Limb (tissue), 2 donors: ENCODE results near the gene HBA1.
"Not testable (repeated sequence)": the region's sequence is repeated elsewhere in the genome, so short reads cannot be mapped to it uniquely, and the experiment has no call there.

ENCODE experiments used
- DNase-seq, 2 donors: peaks; one replicate each; pipeline ENCODE4 v3.0.0-alpha.2; 2016; ENCODE audit errors: extremely low spot score in 2 of 2

Gene HBA1

DNA sequence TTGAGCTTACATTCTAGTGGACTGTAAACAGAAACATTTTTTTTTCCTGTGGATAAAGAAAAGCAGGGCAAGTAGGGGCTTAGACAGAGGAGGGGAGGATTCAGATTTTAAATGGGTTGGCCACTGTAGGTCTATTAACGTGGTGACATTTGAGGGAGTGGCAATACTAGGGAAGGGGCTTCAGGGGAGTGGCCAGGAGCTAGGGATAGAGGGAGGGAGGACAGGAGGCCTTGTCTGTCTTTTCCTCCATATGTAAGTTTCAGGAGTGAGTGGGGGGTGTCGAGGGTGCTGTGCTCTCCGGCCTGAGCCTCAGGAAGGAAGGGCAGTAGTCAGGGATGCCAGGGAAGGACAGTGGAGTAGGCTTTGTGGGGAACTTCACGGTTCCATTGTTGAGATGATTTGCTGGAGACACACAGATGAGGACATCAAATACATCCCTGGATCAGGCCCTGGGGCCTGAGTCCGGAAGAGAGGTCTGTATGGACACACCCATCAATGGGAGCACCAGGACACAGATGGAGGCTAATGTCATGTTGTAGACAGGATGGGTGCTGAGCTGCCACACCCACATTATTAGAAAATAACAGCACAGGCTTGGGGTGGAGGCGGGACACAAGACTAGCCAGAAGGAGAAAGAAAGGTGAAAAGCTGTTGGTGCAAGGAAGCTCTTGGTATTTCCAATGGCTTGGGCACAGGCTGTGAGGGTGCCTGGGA, 17.2 kb upstream of the HBA1 start:
- no peak for DNase-seq

DNA sequence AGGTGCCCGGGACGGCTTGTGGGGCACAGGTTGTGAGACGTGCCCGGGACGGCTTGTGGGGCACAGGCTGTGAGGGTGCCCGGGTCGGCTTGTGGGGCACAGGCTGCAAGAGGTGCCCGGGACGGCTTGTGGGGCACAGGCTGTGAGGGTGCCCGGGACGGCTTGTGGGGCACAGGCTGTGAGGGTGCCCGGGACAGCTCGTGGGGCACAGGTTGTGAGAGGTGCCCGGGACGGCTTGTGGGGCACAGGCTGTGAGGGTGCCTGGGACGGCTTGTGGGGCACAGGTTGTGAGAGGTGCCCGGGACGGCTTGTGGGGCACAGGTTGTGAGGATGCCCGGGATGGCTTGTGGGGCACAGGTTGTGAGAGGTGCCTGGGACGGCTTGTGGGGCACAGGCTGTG, 16.2 kb upstream of the HBA1 start:
- DNase-seq, result not testable (repeated sequence)

DNA sequence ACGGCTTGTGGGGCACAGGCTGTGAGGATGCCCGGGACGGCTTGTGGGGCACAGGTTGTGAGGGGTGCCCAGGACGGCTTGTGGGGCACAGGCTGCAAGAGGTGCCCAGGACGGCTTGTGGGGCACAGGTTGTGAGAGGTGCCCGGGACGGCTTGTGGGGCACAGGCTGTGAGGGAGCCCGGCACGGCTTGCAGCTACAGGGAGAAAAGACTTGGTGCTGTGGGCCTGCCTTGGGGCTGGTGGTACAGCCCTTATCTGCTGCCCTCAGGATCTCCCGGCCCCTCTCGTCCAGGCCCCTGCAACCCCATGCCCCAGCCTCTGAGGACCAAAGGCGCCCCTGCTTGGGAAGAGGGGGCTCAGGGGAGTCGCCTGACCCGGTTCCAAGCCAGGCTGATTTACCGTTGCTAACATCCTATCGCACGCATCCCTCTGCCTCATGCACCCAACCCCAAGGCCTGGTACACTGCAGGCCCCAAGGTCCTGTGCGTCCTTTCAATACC, 15.7 kb upstream of the HBA1 start:
- no peak for DNase-seq

DNA sequence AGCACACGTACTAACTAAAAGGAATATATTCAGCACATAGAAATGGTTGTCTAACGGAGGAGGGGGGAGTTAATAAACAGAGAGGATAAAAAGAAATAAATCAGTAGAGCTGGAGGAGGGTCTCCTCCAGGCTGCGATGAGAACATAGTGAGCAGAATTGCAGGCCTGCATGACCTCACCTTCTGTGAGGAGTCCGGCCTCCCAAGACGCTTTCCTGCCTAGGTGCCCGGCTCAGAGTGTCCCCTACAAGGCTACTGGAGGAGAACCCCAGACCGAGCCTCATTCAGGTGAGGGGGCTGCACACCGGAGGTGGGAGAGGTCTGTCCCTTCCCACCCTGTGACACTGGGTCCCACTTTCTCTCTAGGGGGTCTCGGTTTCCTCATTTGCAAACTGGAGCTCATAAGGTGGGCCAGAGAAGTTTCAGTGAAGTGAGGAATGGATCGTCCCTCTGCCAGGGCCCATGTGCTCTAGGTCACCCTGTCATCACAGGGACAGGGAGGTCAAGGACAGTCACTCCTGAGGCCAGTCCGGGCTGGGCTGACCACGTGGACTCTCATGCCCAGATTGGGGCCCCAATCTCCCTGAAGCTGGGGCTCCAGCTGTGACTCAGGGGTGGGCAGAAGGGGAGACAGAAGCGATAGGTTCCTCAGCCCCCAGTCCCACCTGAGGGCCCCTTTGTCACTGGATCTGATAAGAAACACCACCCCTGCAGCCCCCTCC, 14.0 kb upstream of the HBA1 start:
- no peak for DNase-seq

DNA sequence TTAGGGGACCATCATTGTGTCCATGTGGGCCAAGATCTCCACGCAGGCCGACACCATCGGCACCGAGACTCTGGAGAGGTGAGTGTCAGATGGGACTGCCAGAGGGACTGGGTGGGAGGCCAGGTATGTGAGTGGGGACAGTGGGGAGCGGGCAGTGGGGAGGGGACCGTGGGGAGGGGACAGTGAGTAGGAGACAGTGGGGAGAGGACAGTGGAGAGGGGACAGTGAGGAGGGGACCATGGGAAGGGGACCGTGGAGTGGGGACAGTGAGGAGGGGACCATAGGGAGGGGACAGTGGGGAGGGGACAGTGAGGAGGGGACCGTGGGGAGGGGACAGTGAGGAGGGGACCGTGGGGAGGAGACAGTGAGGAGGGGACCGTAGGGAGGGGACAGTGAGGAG, 13.3 kb upstream of the HBA1 start:
- DNase-seq, result not testable (repeated sequence)

DNA sequence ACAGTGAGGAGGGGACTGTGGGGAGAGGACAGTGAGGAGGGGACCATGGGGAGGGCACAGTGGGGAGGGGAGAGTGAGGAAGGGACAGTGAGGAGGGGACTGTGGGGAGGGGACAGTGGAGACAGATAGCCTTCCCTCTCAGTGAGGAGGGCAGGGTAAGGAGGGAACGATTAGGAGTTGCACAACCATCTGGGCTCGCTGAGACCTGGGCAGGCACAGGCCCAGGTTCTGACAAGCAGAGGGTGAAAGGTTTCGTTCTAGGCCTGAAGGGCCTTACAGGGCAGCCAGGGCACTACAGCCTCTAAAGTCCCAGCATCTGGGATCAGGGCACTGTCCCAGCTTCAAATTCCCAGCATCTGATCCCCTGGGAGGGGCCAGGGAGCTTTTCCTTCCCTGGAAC, 12.8 kb upstream of the HBA1 start:
- DNase-seq, result not testable (repeated sequence)

DNA sequence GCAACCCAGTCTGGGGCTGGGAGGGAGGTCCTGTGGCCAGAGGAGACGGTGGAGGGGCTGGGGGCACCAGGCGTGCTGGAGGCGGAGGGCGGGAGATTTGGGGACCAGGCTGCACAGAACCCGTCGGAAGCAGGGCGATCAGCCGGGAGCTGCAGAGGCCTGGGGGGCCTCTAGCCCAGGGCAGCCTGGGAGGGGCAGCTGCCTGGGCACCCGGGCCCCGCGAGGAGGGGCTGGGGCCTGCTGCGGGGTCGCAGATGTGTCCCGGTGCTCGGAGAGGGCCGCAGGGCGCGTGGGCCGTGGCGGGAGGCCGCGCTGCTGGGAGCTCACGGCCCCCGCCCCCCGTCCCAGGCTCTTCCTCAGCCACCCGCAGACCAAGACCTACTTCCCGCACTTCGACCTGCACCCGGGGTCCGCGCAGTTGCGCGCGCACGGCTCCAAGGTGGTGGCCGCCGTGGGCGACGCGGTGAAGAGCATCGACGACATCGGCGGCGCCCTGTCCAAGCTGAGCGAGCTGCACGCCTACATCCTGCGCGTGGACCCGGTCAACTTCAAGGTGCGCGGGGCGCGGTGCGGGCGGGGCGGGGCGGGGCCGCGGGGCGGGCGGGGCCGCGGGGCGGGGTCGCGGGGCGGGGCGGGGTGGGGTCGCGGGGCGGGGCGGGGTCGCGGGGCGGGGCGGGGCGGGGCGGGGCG, 12.2 kb upstream of the HBA1 start:
- not testable (repeated sequence) for DNase-seq

DNA sequence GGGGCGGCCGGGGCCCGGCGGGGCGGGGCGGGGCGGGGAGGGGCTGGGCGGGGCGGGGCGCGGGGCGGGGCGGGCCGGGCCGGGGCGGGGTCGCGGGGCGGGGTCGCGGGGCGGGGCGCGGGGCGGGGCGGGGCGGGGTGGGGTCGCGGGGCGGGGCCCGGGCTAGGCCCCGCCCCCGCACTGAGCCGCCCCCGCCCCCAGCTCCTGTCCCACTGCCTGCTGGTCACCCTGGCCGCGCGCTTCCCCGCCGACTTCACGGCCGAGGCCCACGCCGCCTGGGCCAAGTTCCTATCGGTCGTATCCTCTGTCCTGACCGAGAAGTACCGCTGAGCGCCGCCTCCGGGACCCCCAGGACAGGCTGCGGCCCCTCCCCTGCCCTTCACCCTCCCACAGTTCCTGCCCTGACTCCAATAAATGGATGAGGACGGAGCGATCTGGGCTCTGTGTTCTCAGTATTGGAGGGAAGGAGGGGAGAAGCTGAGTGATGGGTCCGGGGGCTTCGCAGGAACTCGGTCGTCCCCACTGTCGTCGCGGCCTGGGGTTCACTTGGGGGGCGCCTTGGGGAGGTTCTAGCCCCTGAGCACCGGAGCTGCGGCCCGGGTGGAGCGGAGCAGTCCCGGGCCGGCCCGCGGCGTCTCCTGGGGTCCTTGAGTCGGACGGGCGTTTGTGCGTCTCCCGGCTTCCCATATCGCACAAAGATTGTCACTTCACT, 11.5 kb upstream of the HBA1 start:
- peak in 1 of 2 donors; percentile 32 for DNase-seq

DNA sequence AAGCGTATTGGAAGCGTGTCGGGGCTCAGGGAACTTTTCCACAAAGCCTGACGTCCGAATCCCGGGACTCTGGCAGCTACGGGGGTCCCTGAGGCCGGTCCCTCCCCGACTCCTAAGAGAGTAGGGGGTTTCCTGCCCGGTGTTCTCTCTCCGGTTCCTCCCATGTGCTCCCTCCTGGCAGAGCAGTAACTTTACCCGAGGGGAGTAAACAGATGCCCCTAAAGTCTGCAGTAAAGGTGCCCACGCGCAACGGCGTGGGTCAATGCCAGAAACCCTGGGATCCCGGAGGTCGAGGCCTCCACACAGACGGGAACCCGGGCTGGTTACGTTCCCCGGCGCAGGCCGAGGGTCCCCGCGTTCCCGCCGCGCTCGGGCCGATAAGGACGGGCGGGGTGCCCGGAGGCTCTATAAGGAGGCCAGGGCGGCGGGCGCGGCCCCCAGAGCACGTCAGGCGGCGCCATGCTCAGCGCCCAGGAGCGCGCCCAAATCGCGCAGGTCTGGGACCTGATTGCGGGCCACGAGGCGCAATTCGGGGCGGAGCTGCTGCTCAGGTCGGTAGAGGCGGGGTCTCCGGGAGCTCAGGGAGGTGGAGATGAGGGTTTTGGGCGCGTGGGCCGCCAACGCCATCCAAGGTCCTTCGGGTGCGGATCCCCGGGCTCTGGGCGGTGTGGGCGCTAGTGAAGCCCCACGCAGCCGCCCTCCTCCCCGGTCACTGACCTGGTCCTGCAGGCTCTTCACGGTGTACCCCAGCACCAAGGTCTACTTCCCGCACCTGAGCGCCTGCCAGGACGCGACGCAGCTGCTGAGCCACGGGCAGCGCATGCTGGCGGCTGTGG, 10.7 kb upstream of the HBA1 start, which contains the start of gene HBM:
Gene HBM, plus strand, starts transcription at position 440 of the 836 bp plus-strand sequence. Its CDS starts 20 bp downstream, at position 460.
- DNase-seq, result no peak

DNA sequence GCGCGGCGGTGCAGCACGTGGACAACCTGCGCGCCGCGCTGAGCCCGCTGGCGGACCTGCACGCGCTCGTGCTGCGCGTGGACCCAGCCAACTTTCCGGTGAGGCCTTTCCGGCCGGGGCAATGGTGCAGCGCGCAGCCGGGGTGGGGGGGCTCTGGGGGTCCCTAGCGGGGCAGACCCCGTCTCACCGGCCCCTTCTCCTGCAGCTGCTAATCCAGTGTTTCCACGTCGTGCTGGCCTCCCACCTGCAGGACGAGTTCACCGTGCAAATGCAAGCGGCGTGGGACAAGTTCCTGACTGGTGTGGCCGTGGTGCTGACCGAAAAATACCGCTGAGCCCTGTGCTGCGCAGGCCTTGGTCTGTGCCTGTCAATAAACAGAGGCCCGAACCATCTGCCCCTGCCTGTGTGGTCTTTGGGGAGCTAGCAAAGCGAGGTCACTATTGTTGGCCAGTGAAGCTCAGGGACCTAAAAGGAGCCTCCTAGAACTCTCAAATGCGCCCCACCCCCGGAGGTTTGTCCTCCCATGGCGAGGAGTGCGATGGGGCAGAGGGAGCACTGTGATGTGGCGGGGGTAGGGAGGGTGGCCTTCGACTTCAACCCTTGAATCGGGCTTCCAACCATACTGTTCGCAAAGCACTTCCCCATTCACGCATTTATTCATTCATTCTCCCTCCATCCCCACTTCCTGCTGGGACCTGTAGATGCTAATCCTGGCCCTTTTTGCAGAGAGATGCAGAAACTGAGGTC, 9.9 kb upstream of the HBA1 start:
- no peak for DNase-seq

DNA sequence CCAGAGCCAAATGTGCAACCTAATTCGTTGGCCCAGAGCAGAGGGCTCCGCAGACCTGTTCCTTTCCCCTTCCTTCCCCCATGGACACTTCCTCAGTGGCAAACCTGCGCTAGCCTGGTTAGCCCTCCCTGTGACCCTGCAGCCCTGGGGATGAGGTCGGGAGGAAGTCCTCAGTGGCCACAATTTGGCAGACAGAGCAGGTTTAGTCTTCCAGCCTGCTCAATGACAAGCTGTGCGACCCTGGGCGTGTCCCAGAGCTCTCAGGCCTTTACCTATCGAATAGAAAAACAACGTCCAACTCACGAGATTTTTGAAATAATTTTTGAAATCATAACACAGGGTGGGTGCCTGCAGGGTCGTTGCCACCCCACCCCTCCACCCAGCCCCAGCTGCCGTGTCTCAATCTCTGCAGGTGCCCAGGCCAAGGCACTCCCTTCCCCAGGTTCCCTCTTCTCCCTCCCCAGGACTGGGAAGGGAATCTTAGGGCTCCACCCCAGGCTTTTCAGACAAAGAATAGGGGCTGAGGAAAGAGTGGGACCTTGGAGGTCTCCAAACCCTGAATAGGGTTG, 9.3 kb upstream of the HBA1 start:
- no peak for DNase-seq

DNA sequence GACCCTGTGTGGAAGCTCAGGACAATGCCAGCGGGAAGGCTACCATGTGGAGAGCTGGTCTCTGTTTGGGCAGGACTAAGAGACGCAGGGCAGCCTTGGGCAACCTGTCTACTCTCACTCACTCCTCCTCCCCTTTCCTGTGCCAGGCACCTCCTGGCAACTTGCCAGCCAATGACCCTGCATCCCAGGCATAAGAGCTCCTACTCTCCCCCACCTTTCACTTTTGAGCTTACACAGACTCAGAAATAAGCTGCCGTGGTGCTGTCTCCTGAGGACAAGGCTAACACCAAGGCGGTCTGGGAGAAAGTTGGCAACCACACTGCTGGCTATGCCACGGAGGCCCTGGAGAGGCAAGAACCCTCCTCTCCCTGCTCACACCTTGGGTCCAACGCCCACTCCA, 8.1 kb upstream of the HBA1 start:
- no peak for DNase-seq

DNA sequence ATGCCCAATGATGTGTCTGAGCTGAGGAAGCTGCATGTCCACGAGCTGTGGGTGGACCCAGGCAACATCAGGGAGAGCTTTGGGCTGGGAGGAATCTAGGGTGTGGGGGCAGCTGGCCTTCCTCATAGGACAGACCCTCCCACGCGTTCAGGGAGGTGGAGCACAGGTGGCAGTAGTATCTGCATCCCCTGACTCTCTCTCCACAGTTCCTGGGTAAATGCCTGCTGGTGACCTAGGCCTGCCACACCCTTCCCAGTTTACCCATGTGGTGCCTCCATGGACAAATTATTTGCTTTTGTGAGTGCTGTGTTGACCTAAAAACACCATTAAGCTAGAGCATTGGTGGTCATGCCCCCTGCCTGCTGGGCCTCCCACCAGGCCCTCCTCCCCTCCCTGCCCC, 7.5 kb upstream of the HBA1 start:
- DNase-seq, result no peak

DNA sequence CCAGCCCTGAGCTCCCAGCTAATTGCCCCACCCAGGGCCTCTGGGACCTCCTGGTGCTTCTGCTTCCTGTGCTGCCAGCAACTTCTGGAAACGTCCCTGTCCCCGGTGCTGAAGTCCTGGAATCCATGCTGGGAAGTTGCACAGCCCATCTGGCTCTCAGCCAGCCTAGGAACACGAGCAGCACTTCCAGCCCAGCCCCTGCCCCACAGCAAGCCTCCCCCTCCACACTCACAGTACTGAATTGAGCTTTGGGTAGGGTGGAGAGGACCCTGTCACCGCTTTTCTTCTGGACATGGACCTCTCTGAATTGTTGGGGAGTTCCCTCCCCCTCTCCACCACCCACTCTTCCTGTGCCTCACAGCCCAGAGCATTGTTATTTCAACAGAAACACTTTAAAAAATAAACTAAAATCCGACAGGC, 6.4 kb upstream of the HBA1 start:
- DNase-seq, result peak in 1 of 2 donors; percentile 58

DNA sequence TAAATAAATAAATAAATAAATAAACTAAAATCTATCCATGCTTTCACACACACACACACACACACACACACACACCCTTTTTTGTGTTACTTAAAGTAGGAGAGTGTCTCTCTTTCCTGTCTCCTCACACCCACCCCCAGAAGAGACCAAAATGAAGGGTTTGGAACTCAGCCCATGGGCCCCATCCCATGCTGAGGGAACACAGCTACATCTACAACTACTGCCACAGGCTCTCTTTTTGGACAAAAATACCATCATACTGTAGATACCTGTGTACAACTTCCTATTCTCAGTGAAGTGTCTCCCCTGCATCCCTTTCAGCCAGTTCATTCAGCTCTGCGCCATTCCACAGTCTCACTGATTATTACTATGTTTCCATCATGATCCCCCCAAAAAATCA, 5.7 kb upstream of the HBA1 start:
- DNase-seq, result no peak

DNA sequence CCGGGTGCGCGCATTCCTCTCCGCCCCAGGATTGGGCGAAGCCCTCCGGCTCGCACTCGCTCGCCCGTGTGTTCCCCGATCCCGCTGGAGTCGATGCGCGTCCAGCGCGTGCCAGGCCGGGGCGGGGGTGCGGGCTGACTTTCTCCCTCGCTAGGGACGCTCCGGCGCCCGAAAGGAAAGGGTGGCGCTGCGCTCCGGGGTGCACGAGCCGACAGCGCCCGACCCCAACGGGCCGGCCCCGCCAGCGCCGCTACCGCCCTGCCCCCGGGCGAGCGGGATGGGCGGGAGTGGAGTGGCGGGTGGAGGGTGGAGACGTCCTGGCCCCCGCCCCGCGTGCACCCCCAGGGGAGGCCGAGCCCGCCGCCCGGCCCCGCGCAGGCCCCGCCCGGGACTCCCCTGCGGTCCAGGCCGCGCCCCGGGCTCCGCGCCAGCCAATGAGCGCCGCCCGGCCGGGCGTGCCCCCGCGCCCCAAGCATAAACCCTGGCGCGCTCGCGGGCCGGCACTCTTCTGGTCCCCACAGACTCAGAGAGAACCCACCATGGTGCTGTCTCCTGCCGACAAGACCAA, 4.0 kb upstream of the HBA1 start, which contains the start of gene HBA2:
Gene HBA2, plus strand, starts transcription at position 503 of the 568 bp plus-strand sequence. Its CDS starts 37 bp downstream, at position 540.
- DNase-seq, result not testable (repeated sequence)

DNA sequence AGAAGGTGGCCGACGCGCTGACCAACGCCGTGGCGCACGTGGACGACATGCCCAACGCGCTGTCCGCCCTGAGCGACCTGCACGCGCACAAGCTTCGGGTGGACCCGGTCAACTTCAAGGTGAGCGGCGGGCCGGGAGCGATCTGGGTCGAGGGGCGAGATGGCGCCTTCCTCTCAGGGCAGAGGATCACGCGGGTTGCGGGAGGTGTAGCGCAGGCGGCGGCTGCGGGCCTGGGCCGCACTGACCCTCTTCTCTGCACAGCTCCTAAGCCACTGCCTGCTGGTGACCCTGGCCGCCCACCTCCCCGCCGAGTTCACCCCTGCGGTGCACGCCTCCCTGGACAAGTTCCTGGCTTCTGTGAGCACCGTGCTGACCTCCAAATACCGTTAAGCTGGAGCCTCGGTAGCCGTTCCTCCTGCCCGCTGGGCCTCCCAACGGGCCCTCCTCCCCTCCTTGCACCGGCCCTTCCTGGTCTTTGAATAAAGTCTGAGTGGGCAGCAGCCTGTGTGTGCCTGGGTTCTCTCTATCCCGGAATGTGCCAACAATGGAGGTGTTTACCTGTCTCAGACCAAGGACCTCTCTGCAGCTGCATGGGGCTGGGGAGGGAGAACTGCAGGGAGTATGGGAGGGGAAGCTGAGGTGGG, 3.1 kb upstream of the HBA1 start:
- not testable (repeated sequence) for DNase-seq

DNA sequence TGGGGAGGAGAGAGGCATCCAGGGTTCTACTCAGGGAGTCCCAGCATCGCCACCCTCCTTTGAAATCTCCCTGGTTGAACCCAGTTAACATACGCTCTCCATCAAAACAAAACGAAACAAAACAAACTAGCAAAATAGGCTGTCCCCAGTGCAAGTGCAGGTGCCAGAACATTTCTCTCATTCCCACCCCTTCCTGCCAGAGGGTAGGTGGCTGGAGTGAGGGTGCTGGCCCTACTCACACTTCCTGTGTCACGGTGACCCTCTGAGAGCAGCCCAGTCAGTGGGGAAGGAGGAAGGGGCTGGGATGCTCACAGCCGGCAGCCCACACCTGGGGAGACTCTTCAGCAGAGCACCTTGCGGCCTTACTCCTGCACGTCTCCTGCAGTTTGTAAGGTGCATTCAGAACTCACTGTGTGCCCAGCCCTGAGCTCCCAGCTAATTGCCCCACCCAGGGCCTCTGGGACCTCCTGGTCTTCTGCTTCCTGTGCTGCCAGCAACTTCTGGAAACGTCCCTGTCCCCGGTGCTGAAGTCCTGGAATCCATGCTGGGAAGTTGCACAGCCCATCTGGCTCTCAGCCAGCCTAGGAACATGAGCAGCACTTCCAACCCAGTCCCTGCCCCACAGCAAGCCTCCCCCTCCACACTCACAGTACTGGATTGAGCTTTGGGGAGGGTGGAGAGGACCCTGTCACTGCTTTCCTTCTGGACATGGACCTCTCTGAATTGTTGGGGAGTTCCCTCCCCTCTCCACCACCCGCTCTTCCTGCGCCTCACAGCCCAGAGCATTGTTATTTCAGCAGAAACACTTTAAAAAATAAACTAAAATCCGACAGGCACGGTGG, 2.3 kb upstream of the HBA1 start:
- DNase-seq, result not testable (repeated sequence)
